Small intestine (tissue), 7 donors: ENCODE results near the gene PRKN. TPM values are rescaled to one million over a fixed set of nuclear protein-coding genes. Genes with fewer than 3 reads are reported as not detected.

Experiments used
- DNase-seq, 2 donors: peaks; one replicate each; pipeline versions ENCODE4 v3.0.0 to v3.0.0-alpha.2; 2013
- FAIRE-seq: peaks from 2 replicates; lab custom pipeline; 2012; peaks lifted over from hg19 to GRCh38; lab: Jason Lieb, UNC
- H3K27ac ChIP-seq, 3 donors: one replicate each; pipeline ENCODE4 v1.5.1; 2013; ENCODE audit warnings: low read length in 2 of 3, mild to moderate bottlenecking in 2 of 3, control low read depth in 1 of 3, inconsistent platforms in 1 of 3, low read depth in 1 of 3, moderate library complexity in 1 of 3
- H3K27me3 ChIP-seq, 3 donors: one replicate each; pipeline ENCODE4 v1.6.1; 2013; ENCODE audit warnings: low read length in 3 of 3, inconsistent platforms in 1 of 3; ENCODE audit not compliant: control insufficient read depth in 3 of 3, insufficient read depth in 3 of 3
- H3K36me3 ChIP-seq, 3 donors: one replicate each; pipeline ENCODE4 v1.6.1; 2013; ENCODE audit warnings: low read length in 3 of 3, inconsistent platforms in 1 of 3, low read depth in 1 of 3, mild to moderate bottlenecking in 1 of 3, moderate library complexity in 1 of 3; ENCODE audit not compliant: control insufficient read depth in 3 of 3, insufficient read depth in 2 of 3
- H3K4me1 ChIP-seq, 3 donors: one replicate each; pipeline ENCODE4 v1.6.1; 2013; ENCODE audit warnings: low read length in 2 of 3, inconsistent platforms in 1 of 3, low read depth in 1 of 3, mild to moderate bottlenecking in 1 of 3, moderate library complexity in 1 of 3; ENCODE audit not compliant: control insufficient read depth in 3 of 3, insufficient read depth in 2 of 3
- H3K4me3 ChIP-seq, 3 donors: one replicate each; pipeline ENCODE4 v1.5.1; 2013; ENCODE audit warnings: low read length in 3 of 3, control low read depth in 1 of 3, inconsistent platforms in 1 of 3, low read depth in 1 of 3, mild to moderate bottlenecking in 1 of 3, moderate library complexity in 1 of 3
- H3K9me3 ChIP-seq, 2 donors: one replicate each; pipeline ENCODE4 v1.6.1; 2013; ENCODE audit warnings: low read depth in 1 of 2, low read length in 1 of 2; ENCODE audit not compliant: control insufficient read depth in 2 of 2, insufficient read depth in 1 of 2
- WGBS, 3 donors: extraction: QIAGEN DNeasy Blood & Tissue Kit; methylation state at CpG; one replicate each; pipeline ENCODE4 v1.1.7; 2013; 5-methylcytosine and 5-hydroxymethylcytosine counted together
- polyA plus RNA-seq, 4 donors: library from polyadenylated mRNA; stranded (reverse) in 3 of 4; unstranded in 1 of 4; fragments of 200-250 nt in 3 of 4; fragments of 120-200 nt in 1 of 4; gene quantifications; one replicate each; pipeline versions ENCODE4 v1.2.1 to v1.2.3, GENCODE V29; 2013
- donor health status: healthy with polysubstance abuse.
- donor health status: control.
- donor health status: control.
- donor health status: Bipolar disorder and iron deficiency.
- donor health status: healthy.

Gene PRKN
- polyA plus RNA-seq, 4 donors = 0.27 to 2.3 (median 1.0) TPM

GRCh38 chr6:162377735-162378134 lies 349.8 kb downstream of the PRKN start:
- Histone ChIP-seq H3K27me3 (no peaks in the 10 kb centered on the region), H3K27ac (no peak overlapping the region), H3K4me1 (no peaks in the 10 kb centered on the region), H3K4me3 (no peak overlapping the region), H3K36me3 (no peaks in the 10 kb centered on the region), H3K9me3 (no peaks in the 10 kb centered on the region)
- 80 to 87% (median 84%) methylated on average over 7 of the region's 7 CpGs for WGBS, 3 donors
- DNase-seq = no peak
- no peak for FAIRE-seq

- Histone ChIP-seq H3K27ac (no peak overlapping the region), H3K4me3 (no peak overlapping the region), H3K36me3 (no peaks in the 10 kb centered on the region), H3K9me3 (no peaks in the 10 kb centered on the region), H3K27me3 (no peaks in the 10 kb centered on the region), H3K4me1 (no peaks in the 10 kb centered on the region)
- no peak for DNase-seq
- WGBS, 3 donors = 81 to 85% (median 84%) methylated on average over 2 of the region's 2 CpGs
- no peak for FAIRE-seq
Observed at GRCh38 chr6:162373868-162374267, 353.7 kb downstream of the PRKN start.

DNA sequence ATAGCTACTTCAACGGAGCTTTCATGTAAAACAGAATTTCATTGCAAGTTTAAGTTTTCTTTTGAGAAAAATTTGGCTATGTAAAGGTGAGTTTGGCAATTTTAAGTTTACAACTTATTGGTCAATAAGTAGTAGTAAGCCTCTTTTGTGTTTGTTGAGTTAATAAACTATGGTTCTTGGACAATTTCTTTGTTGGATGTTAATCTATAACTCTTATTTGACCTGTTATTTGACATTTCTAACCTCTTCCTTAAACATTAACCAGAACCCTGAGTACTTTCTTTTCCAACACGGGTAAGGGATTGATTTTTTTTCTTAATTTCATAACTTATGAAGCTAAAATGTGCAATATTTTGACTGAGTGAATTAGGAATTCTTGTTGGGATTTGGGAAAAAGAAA lies 354.4 kb downstream of the PRKN start:
- DNase-seq (no peak), FAIRE-seq (no peak)
- H3K9me3 ChIP-seq = no peaks in the 10 kb centered on the region
- H3K4me3 ChIP-seq = no peak overlapping the region
- H3K36me3 ChIP-seq = no peaks in the 10 kb centered on the region
- no peaks in the 10 kb centered on the region for H3K4me1 ChIP-seq
- no peak overlapping the region for H3K27ac ChIP-seq
- no peaks in the 10 kb centered on the region for H3K27me3 ChIP-seq
- WGBS, 3 donors = 32 to 61% (median 45%) methylated on average over 2 of the region's 2 CpGs

DNA sequence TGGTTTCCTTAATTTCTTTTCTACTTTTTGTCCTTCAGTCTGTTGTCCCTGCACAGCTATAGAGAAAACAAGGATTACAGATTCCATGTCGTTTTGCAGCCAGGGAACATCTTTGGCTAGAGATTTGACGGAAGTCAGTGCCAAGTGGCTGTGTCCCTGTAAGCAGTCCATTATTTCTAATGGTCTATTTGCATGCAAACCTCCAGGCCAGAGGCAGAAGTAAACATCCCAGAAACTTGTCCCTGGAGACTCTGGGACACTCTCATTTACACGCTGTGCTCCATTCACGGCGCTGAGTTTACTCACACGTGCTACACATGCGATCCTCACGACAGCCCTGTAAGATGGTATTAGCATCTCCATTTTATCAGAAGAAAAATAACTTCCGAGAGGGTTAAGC lies 355.5 kb downstream of the PRKN start:
- WGBS, 3 donors = 68 to 94% (median 83%) methylated on average over 9 of the region's 9 CpGs
- Histone ChIP-seq H3K9me3 (no peaks in the 10 kb centered on the region), H3K27ac (no peak overlapping the region), H3K4me1 (no peaks in the 10 kb centered on the region), H3K36me3 (no peaks in the 10 kb centered on the region), H3K4me3 (no peak overlapping the region), H3K27me3 (no peaks in the 10 kb centered on the region)
- DNase-seq (no peak), FAIRE-seq (no peak)

DNA sequence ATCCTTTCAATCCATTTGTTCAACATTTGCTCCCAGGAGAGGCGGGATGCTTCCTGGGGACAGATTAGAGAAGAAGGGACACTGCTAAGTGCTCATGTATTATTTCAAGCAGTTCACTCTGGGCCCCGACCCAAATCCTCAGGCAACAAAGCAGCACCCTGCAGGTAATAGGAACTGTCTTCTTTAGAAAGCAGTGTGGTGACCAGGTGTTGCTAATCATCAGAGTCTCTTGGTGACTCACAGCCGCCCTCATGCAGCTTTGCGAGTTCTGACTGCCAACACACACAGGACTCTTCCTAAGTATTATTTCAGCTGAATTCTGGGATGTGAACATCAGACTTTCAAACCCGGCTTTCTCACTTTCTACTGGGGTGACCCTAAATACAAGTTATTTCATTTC lies 356.4 kb downstream of the PRKN start:
- peak overlapping the region in 1 of 3 donors; percentile 3 for H3K4me3 ChIP-seq
- H3K4me1 ChIP-seq = no peaks in the 10 kb centered on the region
- 92 to 94% (median 94%) methylated on average over 5 of the region's 5 CpGs for WGBS, 3 donors
- no peaks in the 10 kb centered on the region for H3K36me3 ChIP-seq
- H3K27me3 ChIP-seq = no peaks in the 10 kb centered on the region
- H3K27ac ChIP-seq = no peak overlapping the region
- FAIRE-seq = no peak
- no peak for DNase-seq
- H3K9me3 ChIP-seq = no peaks in the 10 kb centered on the region

GRCh38 chr6:162369091-162369490 lies 358.5 kb downstream of the PRKN start:
- WGBS, 3 donors = 92 to 98% (median 96%) methylated on average over 2 of the region's 2 CpGs
- H3K27me3 ChIP-seq = no peaks in the 10 kb centered on the region
- H3K36me3 ChIP-seq = no peaks in the 10 kb centered on the region
- FAIRE-seq (no peak), DNase-seq (no peak)
- no peak overlapping the region for H3K4me3 ChIP-seq
- H3K4me1 ChIP-seq = no peaks in the 10 kb centered on the region
- H3K9me3 ChIP-seq = no peaks in the 10 kb centered on the region
- H3K27ac ChIP-seq = no peak overlapping the region

DNA sequence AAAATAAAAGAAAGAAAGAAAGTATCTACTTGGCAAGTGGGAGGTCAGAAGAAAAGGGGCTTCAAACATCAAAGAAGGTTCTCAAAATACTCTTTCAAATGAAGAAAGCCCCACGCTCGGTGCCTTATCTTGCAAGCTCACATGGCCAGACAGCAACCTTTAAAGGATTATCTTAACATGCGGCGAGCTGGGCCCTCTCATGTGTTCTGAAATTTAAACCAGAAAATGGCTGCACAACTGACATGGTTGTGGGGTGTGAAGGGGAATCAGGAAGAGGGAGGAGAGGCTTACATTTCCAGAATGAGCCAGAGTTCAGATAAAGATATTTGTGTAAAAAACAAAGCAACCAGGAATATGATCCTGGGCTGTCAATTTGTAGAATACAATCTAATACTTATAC lies 363.1 kb downstream of the PRKN start:
- no peak overlapping the region for H3K27ac ChIP-seq
- no peaks in the 10 kb centered on the region for H3K36me3 ChIP-seq
- H3K27me3 ChIP-seq = no peaks in the 10 kb centered on the region
- 84 to 92% (median 89%) methylated on average over 4 of the region's 4 CpGs for WGBS, 3 donors
- H3K9me3 ChIP-seq = no peaks in the 10 kb centered on the region
- no peaks in the 10 kb centered on the region for H3K4me1 ChIP-seq
- H3K4me3 ChIP-seq = peak overlapping the region in 1 of 3 donors; percentile 6
- FAIRE-seq (no peak), DNase-seq (no peak)

DNA sequence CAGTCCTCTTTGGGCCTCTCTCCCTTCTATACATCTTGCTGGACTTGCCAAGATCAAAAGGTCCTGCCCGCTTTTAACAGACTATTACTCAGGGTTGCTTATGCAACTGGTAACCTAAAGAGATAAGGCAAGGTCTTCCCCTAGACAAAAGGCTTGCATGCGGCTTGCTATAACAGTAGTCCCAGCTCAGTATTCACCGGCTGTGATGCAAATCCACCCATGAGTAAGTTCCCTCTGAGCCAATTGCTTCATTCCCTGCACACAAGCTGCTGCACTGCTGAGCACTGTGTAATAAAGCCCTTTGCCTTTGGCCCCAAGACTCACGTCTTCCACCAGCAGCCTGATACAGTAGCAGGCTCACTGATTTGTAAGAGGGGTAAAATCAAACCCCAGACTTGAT lies 363.8 kb downstream of the PRKN start:
- H3K27me3 ChIP-seq = no peaks in the 10 kb centered on the region
- no peaks in the 10 kb centered on the region for H3K9me3 ChIP-seq
- no peaks in the 10 kb centered on the region for H3K36me3 ChIP-seq
- H3K27ac ChIP-seq = no peak overlapping the region
- H3K4me1 ChIP-seq = no peaks in the 10 kb centered on the region
- 84 to 88% (median 87%) methylated on average over 4 of the region's 4 CpGs for WGBS, 3 donors
- no peak overlapping the region for H3K4me3 ChIP-seq
- no peak for FAIRE-seq
- no peak for DNase-seq

GRCh38 chr6:162360901-162361567 lies 366.5 kb downstream of the PRKN start:
- Histone ChIP-seq H3K36me3 (no peaks in the 10 kb centered on the region), H3K27me3 (no peaks in the 10 kb centered on the region), H3K4me3 (no peak overlapping the region), H3K4me1 (no peaks in the 10 kb centered on the region), H3K9me3 (no peaks in the 10 kb centered on the region), H3K27ac (no peak overlapping the region)
- no peak for DNase-seq
- no peak for FAIRE-seq
- WGBS, 3 donors = 77 to 84% (median 78%) methylated on average over 6 of the region's 6 CpGs
